ENCODE measurements around the gene FAM83C.

The FAM83C gene

GRCh38 chr20:35291654-35292503 lies at the start of gene FAM83C:
Gene FAM83C (minus strand): TSS chr20:35292425. CDS start chr20:35292304, 121 bp downstream.
- DNase-seq: no peak

GRCh38 chr20:35341366-35342028 lies 49.3 kb upstream of the FAM83C start:
- DNase-seq: no peak

GRCh38 chr20:35340436-35340835 lies 48.2 kb upstream of the FAM83C start:
- DNase-seq: no peak

- no peak for DNase-seq
Observed at GRCh38 chr20:35339636-35340035, 47.4 kb upstream of the FAM83C start.

- no peak for DNase-seq
Observed at GRCh38 chr20:35339007-35339406, 46.8 kb upstream of the FAM83C start.

GRCh38 chr20:35334311-35335101 lies 42.3 kb upstream of the FAM83C start:
- DNase-seq: no peak

GRCh38 chr20:35333606-35334005 lies 41.4 kb upstream of the FAM83C start:
- no peak for DNase-seq

- no peak for DNase-seq
Observed at GRCh38 chr20:35332540-35333200, 40.4 kb upstream of the FAM83C start.

- peak; percentile 81 for DNase-seq
Observed at GRCh38 chr20:35329435-35330139, 37.4 kb upstream of the FAM83C start.

GRCh38 chr20:35328689-35329088 lies 36.5 kb upstream of the FAM83C start:
- no peak for DNase-seq

GRCh38 chr20:35328095-35328685 lies 36.0 kb upstream of the FAM83C start:
- DNase-seq: no peak

- no peak for DNase-seq
Observed at GRCh38 chr20:35327074-35327976, 35.1 kb upstream of the FAM83C start.

GRCh38 chr20:35326740-35327073 lies 34.5 kb upstream of the FAM83C start:
- DNase-seq: no peak

GRCh38 chr20:35326021-35326739 lies 34.0 kb upstream of the FAM83C start:
- no peak for DNase-seq

- no peak for DNase-seq
Observed at GRCh38 chr20:35325401-35325800, 33.2 kb upstream of the FAM83C start.

GRCh38 chr20:35320396-35321126 lies 28.3 kb upstream of the FAM83C start:
- no peak for DNase-seq

GRCh38 chr20:35319871-35320197 lies 27.6 kb upstream of the FAM83C start:
- DNase-seq: no peak

GRCh38 chr20:35319192-35319870 lies 27.1 kb upstream of the FAM83C start:
- no peak for DNase-seq

Measured in activated CD4-positive, alpha-beta T cell treated with anti-CD3 and anti-CD28 coated beads, Interleukin-2, Interleukin-6, amounts not matched to agents 100 ng/mL and 50 ng/mL, durations not matched to agents 16 hours and 8 hours (primary cell).